Measurements from ENCODE around the gene TAOK1. TPM values are rescaled to one million over a fixed set of nuclear protein-coding genes. Genes with fewer than 3 reads are reported as not detected.
A peak's percentile ranks its signal among the peaks of the same experiment; 100 is the strongest.
"Not testable (repeated sequence)": the region's sequence is repeated elsewhere in the genome, so short reads cannot be mapped to it uniquely, and the experiment has no call there.

The TAOK1 gene
- 37.9 and 42.5 TPM in 2 replicates for total RNA-seq (2014; rRNA removed)
- polyA plus RNA-seq (2012): 8.0 TPM

GRCh38 chr17:29389982-29390850, at the start of gene TAOK1:
Gene TAOK1, plus strand, starts transcription at chr17:29390363. Its CDS starts 61,186 bp downstream, at chr17:29451549.
- DNase-seq (ENCODE audit: low read depth): peak; percentile 98

GRCh38 chr17:29341726-29342125, 48.4 kb upstream of the TAOK1 start:
- DNase-seq (ENCODE audit: low read depth): no peak

GRCh38 chr17:29342158-29342765, 47.9 kb upstream of the TAOK1 start:
- no peak for DNase-seq (ENCODE audit: low read depth)

GRCh38 chr17:29344201-29344856, 45.8 kb upstream of the TAOK1 start:
- DNase-seq (ENCODE audit: low read depth): peak; percentile 21

- DNase-seq (ENCODE audit: low read depth): no peak
Observed at GRCh38 chr17:29345066-29345465, 45.1 kb upstream of the TAOK1 start.

- not testable (repeated sequence) for DNase-seq (ENCODE audit: low read depth)
Observed at GRCh38 chr17:29345470-29345869, 44.7 kb upstream of the TAOK1 start.

- no peak for DNase-seq (ENCODE audit: low read depth)
Observed at GRCh38 chr17:29346462-29346861, 43.7 kb upstream of the TAOK1 start.

- no peak for DNase-seq (ENCODE audit: low read depth)
Observed at GRCh38 chr17:29347831-29348629, 42.1 kb upstream of the TAOK1 start.

GRCh38 chr17:29349409-29349808, 40.8 kb upstream of the TAOK1 start:
- no peak for DNase-seq (ENCODE audit: low read depth)

- DNase-seq (ENCODE audit: low read depth): no peak
Observed at GRCh38 chr17:29352146-29352545, 38.0 kb upstream of the TAOK1 start.

GRCh38 chr17:29357232-29357631, 32.9 kb upstream of the TAOK1 start:
- DNase-seq (ENCODE audit: low read depth): no peak

- no peak for DNase-seq (ENCODE audit: low read depth)
Observed at GRCh38 chr17:29357821-29358232, 32.3 kb upstream of the TAOK1 start.

GRCh38 chr17:29358416-29358815, 31.7 kb upstream of the TAOK1 start:
- peak; percentile 56 for DNase-seq (ENCODE audit: low read depth)

- DNase-seq (ENCODE audit: low read depth): no peak
Observed at GRCh38 chr17:29359777-29360176, 30.4 kb upstream of the TAOK1 start.

GRCh38 chr17:29363716-29364115, 26.4 kb upstream of the TAOK1 start:
- no peak for DNase-seq (ENCODE audit: low read depth)

GRCh38 chr17:29364691-29365090, 25.5 kb upstream of the TAOK1 start:
- no peak for DNase-seq (ENCODE audit: low read depth)

- no peak for DNase-seq (ENCODE audit: low read depth)
Observed at GRCh38 chr17:29368161-29368560, 22.0 kb upstream of the TAOK1 start.

GRCh38 chr17:29368926-29369325, 21.2 kb upstream of the TAOK1 start:
- DNase-seq (ENCODE audit: low read depth): no peak

- DNase-seq (ENCODE audit: low read depth): peak; percentile 79
Observed at GRCh38 chr17:29369831-29370735, 20.1 kb upstream of the TAOK1 start.

GRCh38 chr17:29376667-29377270, 13.4 kb upstream of the TAOK1 start:
- peak; percentile 87 for DNase-seq (ENCODE audit: low read depth)
